H7 (cell line): ENCODE data around the gene TGM3. TPM values are rescaled to one million over a fixed set of nuclear protein-coding genes. Genes with fewer than 3 reads are reported as not detected.

Experiments
- DNase-seq: peaks from one replicate; pipeline ENCODE4 v3.0.0; 2012
- H3K27me3 ChIP-seq: 2 replicates; pipeline ENCODE4 v1.6.0; 2011; ENCODE audit warnings: mild to moderate bottlenecking, low read length; ENCODE audit not compliant: control insufficient read depth, insufficient read depth
- H3K36me3 ChIP-seq: replicated peaks from 2 replicates; pipeline ENCODE4 v1.5.1; 2011; ENCODE audit warnings: low read length; ENCODE audit not compliant: control insufficient read depth, insufficient read depth
- H3K4me3 ChIP-seq: 2 replicates; pipeline ENCODE4 v1.5.1; 2011; ENCODE audit warnings: low read depth, mild to moderate bottlenecking, control low read depth, low read length, moderate library complexity; ENCODE audit not compliant: insufficient read depth
- total RNA-seq: library from RNA; depleted of rRNA; stranded (reverse); fragments of >200 nt; shearing (Covaris generic); gene quantifications from 2 replicates; pipeline ENCODE4 v1.2.3, GENCODE V29; 2014

Gene TGM3
- total RNA-seq, 1 experiment from 2014 or later: 0.90 TPM

DNA sequence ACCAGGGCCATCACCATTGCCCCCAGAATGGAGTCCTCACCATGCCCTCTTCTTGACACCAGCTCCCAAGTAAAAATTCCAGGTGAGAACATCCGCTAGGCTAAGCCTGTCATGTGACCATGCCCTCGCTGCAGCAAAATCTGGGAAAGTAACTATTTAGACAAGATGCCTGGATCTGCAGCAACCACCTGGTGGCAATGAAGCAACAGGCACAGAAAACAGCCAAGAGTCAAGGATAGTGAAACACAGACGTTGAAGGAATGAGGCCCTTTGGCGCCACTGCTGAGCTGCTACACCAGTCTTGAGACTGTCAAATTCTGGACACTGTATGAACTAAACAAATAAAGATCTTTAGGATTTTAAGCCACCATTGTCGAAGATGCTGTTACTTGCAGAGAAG lies 54.8 kb downstream of the TGM3 start:
- no peak for DNase-seq
- Histone ChIP-seq H3K36me3 (no peaks in the 10 kb centered on the region), H3K27me3 (no peaks in the 10 kb centered on the region), H3K4me3 (no peak overlapping the region)

DNA sequence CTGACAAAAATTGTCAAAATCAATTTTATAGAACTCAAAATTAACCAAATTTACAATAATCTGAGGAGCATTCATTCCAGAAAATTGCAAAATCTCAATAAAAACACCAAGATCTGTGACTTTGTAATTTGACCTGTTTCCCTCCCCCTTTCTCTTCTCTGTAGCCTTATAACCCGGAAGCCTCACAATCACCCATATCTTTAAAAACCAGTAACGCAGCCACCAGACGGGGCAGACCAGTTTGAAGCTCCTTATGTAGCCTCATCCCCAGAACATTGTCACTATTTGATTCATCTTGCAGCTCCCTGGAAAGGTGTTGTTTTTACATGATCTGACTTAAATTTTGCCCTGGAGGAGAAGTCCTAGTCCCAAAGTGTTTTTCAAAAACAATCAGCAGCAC lies 57.4 kb downstream of the TGM3 start:
- no peaks in the 10 kb centered on the region for H3K27me3 ChIP-seq
- DNase-seq: no peak
- no peak overlapping the region for H3K4me3 ChIP-seq
- H3K36me3 ChIP-seq: no peaks in the 10 kb centered on the region

GRCh38 chr20:2357114-2357513 lies 61.3 kb downstream of the TGM3 start:
- DNase-seq: no peak
- H3K27me3 ChIP-seq: no peaks in the 10 kb centered on the region
- no peak overlapping the region for H3K4me3 ChIP-seq
- no peaks in the 10 kb centered on the region for H3K36me3 ChIP-seq

- Histone ChIP-seq H3K4me3 (no peak overlapping the region), H3K36me3 (no peaks in the 10 kb centered on the region), H3K27me3 (no peaks in the 10 kb centered on the region)
- no peak for DNase-seq
Observed at GRCh38 chr20:2358006-2358405, 62.2 kb downstream of the TGM3 start.

DNA sequence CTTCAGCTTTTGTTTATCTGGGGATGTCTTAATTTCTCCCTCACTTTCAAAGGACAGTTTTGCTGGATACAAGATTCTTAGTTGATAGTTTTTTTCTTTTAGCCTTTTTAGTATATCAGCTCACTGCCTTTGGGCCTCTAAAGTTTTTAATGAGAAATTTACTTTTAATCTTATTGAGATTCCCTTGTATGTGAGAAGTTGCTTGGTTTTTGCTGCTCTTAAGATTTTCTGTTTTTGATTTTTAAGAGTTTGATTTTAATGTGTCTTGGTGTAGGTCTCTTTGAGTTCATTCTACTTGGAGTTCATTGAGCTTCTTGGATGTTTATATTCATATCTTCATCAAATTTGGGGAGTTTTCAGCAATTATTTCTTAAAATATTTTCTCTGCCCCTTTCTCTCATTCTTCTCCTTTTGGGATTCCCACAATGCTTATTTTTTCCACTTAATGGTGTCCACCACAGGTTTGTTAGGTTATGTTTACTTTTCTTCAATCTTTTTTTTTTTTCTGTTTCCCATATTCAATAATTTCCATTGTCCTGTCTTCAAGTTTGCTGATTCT lies 65.3 kb downstream of the TGM3 start:
- no peaks in the 10 kb centered on the region for H3K27me3 ChIP-seq
- no peaks in the 10 kb centered on the region for H3K36me3 ChIP-seq
- no peak for DNase-seq
- no peak overlapping the region for H3K4me3 ChIP-seq

DNA sequence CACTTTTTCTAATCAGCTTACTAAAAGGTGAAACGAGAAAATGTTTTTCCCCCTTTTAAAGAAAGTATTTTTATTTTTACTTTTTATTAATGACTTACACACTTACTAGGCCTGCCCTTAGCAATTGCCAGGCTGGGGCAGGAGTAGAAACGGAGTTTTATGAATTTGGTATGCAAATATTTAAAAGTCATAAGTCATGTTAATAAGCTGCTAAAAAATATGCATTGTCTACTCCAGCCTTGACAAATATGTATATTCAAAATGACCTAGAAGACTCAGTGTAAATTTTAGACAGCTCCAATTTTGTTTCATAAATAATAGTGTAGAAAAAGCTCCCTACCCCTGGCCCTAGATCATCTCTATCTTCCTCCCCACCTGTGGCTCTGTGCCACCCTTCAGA lies 67.4 kb downstream of the TGM3 start:
- DNase-seq: no peak
- no peak overlapping the region for H3K4me3 ChIP-seq
- H3K36me3 ChIP-seq: no peaks in the 10 kb centered on the region
- no peaks in the 10 kb centered on the region for H3K27me3 ChIP-seq

DNA sequence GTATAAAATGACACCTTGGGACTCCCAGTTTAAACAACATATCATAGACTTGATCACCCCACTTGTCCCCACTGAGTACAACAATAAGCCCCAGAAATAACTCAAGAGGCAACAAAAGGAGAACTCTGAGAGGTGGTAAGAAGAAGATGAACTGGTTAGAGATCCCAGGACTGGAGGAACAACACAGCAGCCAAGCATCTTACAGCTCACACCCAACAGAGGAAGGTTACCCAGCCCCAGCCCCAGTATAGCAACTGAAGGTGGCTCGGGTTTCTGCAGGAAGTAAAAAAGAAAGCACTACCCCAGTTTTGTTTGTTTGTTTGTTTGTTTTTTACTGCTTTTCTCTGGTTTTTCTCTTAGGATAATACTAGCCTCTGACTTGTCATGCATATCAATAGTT lies 67.8 kb downstream of the TGM3 start:
- no peak for DNase-seq
- Histone ChIP-seq H3K27me3 (no peaks in the 10 kb centered on the region), H3K4me3 (no peak overlapping the region), H3K36me3 (no peaks in the 10 kb centered on the region)

DNA sequence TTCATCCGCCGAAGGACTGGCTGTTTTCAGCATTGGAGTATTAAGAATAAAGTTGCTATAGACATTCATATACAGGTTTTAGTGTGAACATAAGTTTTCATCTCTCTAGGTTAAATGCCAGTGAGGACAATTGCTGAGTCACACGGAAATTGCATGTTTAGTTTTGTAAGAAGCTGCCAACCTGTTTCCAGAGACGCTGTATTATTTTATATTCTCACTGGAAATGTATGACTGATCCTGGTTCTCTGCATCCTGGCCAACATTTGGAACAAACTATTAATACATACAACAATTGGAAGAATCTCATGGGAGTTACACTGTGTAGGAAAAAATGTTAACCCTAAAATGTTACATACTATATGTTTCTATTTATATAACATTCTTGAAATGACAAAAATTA lies 68.2 kb downstream of the TGM3 start:
- DNase-seq: no peak
- no peaks in the 10 kb centered on the region for H3K36me3 ChIP-seq
- H3K27me3 ChIP-seq: no peaks in the 10 kb centered on the region
- H3K4me3 ChIP-seq: no peak overlapping the region

- no peaks in the 10 kb centered on the region for H3K27me3 ChIP-seq
- no peaks in the 10 kb centered on the region for H3K36me3 ChIP-seq
- DNase-seq: no peak
- no peak overlapping the region for H3K4me3 ChIP-seq
Observed at GRCh38 chr20:2365091-2365490, 69.3 kb downstream of the TGM3 start.

- H3K4me3 ChIP-seq: no peak overlapping the region
- no peaks in the 10 kb centered on the region for H3K36me3 ChIP-seq
- DNase-seq: no peak
- no peaks in the 10 kb centered on the region for H3K27me3 ChIP-seq
Observed at GRCh38 chr20:2365666-2366065, 69.9 kb downstream of the TGM3 start.

GRCh38 chr20:2368621-2369020 lies 72.8 kb downstream of the TGM3 start:
- no peak for DNase-seq
- Histone ChIP-seq H3K27me3 (no peaks in the 10 kb centered on the region), H3K36me3 (no peaks in the 10 kb centered on the region), H3K4me3 (no peak overlapping the region)

DNA sequence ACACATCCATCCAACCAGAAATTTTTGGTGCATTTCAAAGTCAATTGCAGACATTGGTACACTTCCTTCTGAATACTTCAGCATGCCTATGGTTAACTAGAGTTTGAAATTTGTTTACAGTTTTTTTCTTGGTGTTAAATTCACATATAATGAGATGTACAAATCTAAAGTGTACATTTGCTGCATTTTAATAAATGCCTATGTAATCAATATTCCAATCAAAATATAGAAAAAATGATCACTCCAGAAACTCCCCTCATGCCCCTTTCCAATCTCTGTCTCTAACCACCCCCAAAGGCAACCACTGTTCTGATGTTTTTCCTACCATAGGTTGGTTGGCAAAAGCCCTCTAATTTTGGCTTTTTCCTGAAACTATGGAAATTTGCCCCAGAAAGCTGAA lies 77.3 kb downstream of the TGM3 start:
- Histone ChIP-seq H3K27me3 (no peaks in the 10 kb centered on the region), H3K4me3 (no peak overlapping the region), H3K36me3 (no peaks in the 10 kb centered on the region)
- no peak for DNase-seq

DNA sequence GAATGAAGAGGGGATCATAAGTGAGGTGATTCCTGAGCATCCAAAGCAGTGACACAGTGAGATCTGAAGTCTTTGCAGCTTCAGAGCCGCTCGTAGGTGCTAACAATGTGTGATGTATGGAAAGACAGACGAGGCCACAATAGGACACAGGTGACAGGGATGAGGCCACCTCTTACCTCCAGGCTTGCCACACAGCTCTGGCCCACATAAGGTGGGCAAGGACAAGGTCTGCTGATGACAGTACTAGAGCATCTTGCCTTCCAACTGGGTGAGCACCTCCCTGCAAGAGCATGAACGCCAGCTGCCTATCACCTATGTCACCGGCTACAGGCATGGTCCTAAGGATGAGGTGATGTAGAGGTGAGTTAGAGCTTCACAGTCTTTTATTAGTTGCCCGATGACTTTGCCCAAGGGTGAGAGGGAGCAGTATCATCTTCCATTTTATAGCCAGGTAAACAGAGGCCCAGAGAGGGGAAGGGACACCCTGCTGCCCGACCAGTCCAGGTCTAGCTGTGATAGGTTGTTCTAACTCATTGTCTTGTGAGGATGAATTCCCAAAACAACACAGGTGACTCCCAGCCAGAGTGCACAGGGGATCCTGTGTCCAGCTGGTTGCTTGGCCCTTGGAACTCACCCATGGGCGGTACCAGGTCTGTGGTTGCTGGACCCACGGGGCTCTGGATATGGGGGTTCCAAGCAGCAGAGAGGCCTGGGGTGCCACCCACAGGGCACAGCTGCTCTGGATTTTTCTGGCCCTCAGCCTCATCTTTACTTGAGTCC lies 78.7 kb downstream of the TGM3 start:
- DNase-seq: no peak
- Histone ChIP-seq H3K27me3 (no peaks in the 10 kb centered on the region), H3K36me3 (no peaks in the 10 kb centered on the region), H3K4me3 (no peak overlapping the region)

- no peaks in the 10 kb centered on the region for H3K27me3 ChIP-seq
- no peak for DNase-seq
- H3K36me3 ChIP-seq: no peaks in the 10 kb centered on the region
- no peak overlapping the region for H3K4me3 ChIP-seq
Observed at GRCh38 chr20:2378893-2379292, 83.1 kb downstream of the TGM3 start.

- H3K36me3 ChIP-seq: no peaks in the 10 kb centered on the region
- no peaks in the 10 kb centered on the region for H3K27me3 ChIP-seq
- H3K4me3 ChIP-seq: no peak overlapping the region
- peak; percentile 50 for DNase-seq
Observed at GRCh38 chr20:2379511-2380229, 83.9 kb downstream of the TGM3 start.
